GM12873 (cell line): ENCODE data around the gene KCNIP1.

Experiments
- CTCF ChIP-seq: IDR thresholded peaks from 2 replicates; pipeline ENCODE4 v1.5.1; 2012; ENCODE audit warnings: low read depth, mild to moderate bottlenecking, moderate library complexity, low read length, control low read depth; ENCODE audit not compliant: insufficient read depth; ENCODE audit errors: missing control alignments

The KCNIP1 gene

GRCh38 chr5:170642066-170642735 lies 138.4 kb downstream of the KCNIP1 start:
- TF ChIP-seq CTCF: no peak

GRCh38 chr5:170642776-170643436 lies 139.1 kb downstream of the KCNIP1 start:
- no peak for TF ChIP-seq CTCF

- no peak for TF ChIP-seq CTCF
Observed at GRCh38 chr5:170643591-170643990, 139.8 kb downstream of the KCNIP1 start.

DNA sequence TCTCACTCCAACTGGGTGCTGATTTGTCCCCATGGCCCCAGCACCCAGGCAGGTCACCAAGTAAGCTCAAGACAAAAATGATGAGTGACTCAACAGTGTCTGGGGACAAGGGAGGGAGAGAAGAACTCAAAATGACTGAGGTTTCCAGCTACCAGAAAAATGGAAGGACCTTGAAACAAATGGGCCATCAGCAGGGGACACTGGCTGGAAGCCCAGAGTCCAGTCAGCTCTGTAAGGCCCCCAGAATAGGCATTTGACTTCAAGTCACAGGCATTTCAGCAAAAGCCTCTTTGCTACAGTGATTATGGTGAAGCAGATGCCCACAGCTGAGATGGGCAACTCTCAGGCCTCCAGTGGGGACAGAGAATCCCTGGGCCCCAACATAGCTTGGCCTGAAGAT lies 140.7 kb downstream of the KCNIP1 start:
- no peak for TF ChIP-seq CTCF

DNA sequence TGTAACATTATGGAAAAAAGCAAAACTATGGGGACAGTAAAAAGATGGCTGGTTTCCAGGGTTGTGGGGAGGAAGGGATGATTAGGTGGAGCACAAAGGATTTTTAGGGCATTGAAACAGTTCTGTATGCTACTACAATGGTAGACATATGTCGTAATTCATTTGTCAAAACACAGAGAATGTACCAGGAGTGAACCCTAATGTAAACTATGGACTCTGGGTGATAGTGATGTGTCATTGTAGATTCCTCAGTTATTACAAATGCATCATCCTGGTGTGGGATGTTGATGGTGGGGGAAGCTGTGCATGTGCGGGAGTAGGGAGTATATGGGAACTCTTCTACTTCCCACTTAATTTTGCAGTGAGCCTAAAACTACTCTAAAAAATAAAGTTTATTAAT lies 144.7 kb downstream of the KCNIP1 start:
- no peak for TF ChIP-seq CTCF

- TF ChIP-seq CTCF: no peak
Observed at GRCh38 chr5:170650850-170651249, 147.0 kb downstream of the KCNIP1 start.

DNA sequence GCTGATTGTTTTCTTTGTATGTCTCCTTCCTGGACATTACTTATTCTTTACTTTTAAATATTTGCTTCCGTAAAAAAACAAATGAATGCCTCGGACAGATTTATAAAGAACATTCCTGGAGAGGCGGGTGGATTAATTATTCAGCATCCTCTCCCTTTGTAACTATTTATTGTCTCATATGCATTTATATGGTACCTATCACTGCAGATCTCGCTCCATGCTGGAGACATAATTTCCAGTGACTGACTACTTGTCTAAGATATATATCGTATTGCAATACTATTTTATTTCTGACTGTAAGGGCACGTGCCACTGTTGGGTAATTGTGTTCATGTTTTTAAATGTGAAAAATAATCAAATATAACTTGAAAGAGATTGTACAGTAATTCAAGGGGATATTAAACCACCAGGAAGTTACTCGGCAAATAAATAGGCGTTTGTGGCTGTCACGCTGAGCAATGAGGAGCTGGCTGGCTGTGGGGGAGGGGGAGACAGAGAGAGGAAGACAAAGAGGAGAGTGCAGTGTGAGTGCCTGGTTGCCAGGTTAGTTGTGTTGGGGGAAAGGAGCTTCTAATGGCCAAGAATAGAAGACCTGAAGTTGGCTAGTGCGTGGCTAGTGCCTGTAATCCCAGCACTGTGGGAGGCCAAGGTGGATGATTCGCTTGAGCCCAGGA lies 147.9 kb downstream of the KCNIP1 start:
- TF ChIP-seq CTCF: no peak
